Esophagus squamous epithelium (tissue), 5 donors: ENCODE measurements around the gene UPK1B. TPM values are rescaled to one million over a fixed set of nuclear protein-coding genes. Genes with fewer than 3 reads are reported as not detected.
"Not testable (repeated sequence)": the region's sequence is repeated elsewhere in the genome, so short reads cannot be mapped to it uniquely, and the experiment has no call there.

Source experiments
- DNase-seq: peaks from one replicate; lab custom pipeline; 2025; lab: John Stamatoyannopoulos, UW
- H3K27ac ChIP-seq, 4 donors: fragments of 200-600 bp; sonication (generic); one replicate each; pipeline ENCODE4 v1.5.1; 2016 to 2019; ENCODE audit warnings: mild to moderate bottlenecking in 1 of 4
- H3K27me3 ChIP-seq, 4 donors: fragments of 200-600 bp; sonication (generic); 1 replicate in 3 of 4; 2 replicates in 1 of 4; pipeline versions ENCODE4 v1.5.1 to v1.6.0; 2017 to 2021; ENCODE audit warnings: antibody characterized with exemption in 1 of 4
- H3K36me3 ChIP-seq, 3 donors: fragments of 200-600 bp; sonication (generic); one replicate each; pipeline ENCODE4 v1.5.1; 2016 to 2019
- H3K4me1 ChIP-seq, 3 donors: fragments of 200-600 bp; sonication (generic); one replicate each; pipeline ENCODE4 v1.5.1; 2017 to 2019
- H3K4me3 ChIP-seq, 4 donors: fragments of 200-600 bp; sonication (generic); 1 replicate in 3 of 4; 2 replicates in 1 of 4; pipeline ENCODE4 v1.5.1; 2016 to 2019; ENCODE audit warnings: mild to moderate bottlenecking in 2 of 4, moderate library complexity in 1 of 4
- H3K9me3 ChIP-seq, 3 donors: fragments of 200-600 bp; sonication (generic); one replicate each; pipeline ENCODE4 v1.5.1; 2016 to 2019
- CTCF ChIP-seq, 6 experiments: fragments of 450-650 bp in 4 of 6; fragments of 200-600 bp in 2 of 6; sonication (generic) in 2 of 6; IDR thresholded peaks; one replicate each; pipeline ENCODE4 v1.5.1; 2016 to 2019; ENCODE audit warnings: antibody characterized with exemption in 6 of 6, mild to moderate bottlenecking in 4 of 6, moderate library complexity in 4 of 6
- POLR2A ChIP-seq, 4 donors: fragments of 450-650 bp; IDR thresholded peaks; one replicate each; pipeline ENCODE4 v1.6.1; 2017; ENCODE audit warnings: antibody characterized with exemption in 4 of 4, mild to moderate bottlenecking in 4 of 4, moderate library complexity in 3 of 4
- WGBS, 2 donors: methylation state at CpG; one replicate each; pipeline ENCODE4 v1.1.5; 2018; 5-methylcytosine and 5-hydroxymethylcytosine counted together
- intact Hi-C: fragments of 100-400 bp; cut with DNase I; formaldehyde crosslinking; loops from one replicate; pipeline ENCODE4 v1.15.0; 2022
- total RNA-seq, 4 donors: library from RNA; depleted of rRNA; stranded (reverse); fragments of >200 nt; gene quantifications; one replicate each; pipeline ENCODE4 v1.1.0, GENCODE V29; 2016
- donor health status: DM: yes; HTN: yes; CAD: no.

UPK1B gene
- total RNA-seq, 4 donors from 2014 or later, result 0.26 to 5.9 (median 2.6) TPM

GRCh38 chr3:119240101-119240590 lies 66.7 kb downstream of the UPK1B start:
- peak overlapping the region; percentile 66 to 98 (median 84) for H3K4me3 ChIP-seq
- intact Hi-C loops, result no loop called here
- 5 to 11% methylated on average over 4 to 8 of the region's 16 CpGs for WGBS, 2 donors

GRCh38 chr3:119240591-119241434 lies 67.4 kb downstream of the UPK1B start, which contains the start of gene B4GALT4:
Gene B4GALT4, minus strand, starts transcription at chr3:119240878. Its CDS starts 10,779 bp downstream, at chr3:119230099.
- Histone ChIP-seq H3K36me3 (peaks cover 0 to 12% (median 0%) of the 10 kb centered on the region in 3 donors), H3K4me3 (peak within 1 kb of the TSS; percentile 66 to 98 (median 84)), H3K27me3 (no peaks in the 10 kb centered on the region), H3K9me3 (no peaks in the 10 kb centered on the region), H3K27ac (peak within 1 kb of the TSS; percentile 90 to 97 (median 96)), H3K4me1 (peaks cover 4 to 46% (median 21%) of the 10 kb centered on the region in 3 donors)
- WGBS, 2 donors, result 1 to 10% methylated on average over 3 to 23 of the region's 70 CpGs
- intact Hi-C loops, result no loop called here
- peak; percentile 38 for DNase-seq
- TF ChIP-seq CTCF (IDR thresholded peaks at IDR 0.05) (no peak), POLR2A (IDR thresholded peaks at IDR 0.05) (peak in 3 of 4 donors; percentile 17 to 92 (median 89))

More at GRCh38 chr3:119240101-119240590, 66.7 kb downstream of the UPK1B start:
- no peaks in the 10 kb centered on the region for H3K9me3 ChIP-seq
- no peak for DNase-seq
- TF ChIP-seq CTCF (IDR thresholded peaks at IDR 0.05), result no peak
- no peak for TF ChIP-seq POLR2A (IDR thresholded peaks at IDR 0.05)
- H3K27ac ChIP-seq, result peak overlapping the region; percentile 90 to 97 (median 96)
- H3K4me1 ChIP-seq, result peaks cover 4 to 46% (median 21%) of the 10 kb centered on the region in 3 donors
- H3K36me3 ChIP-seq, result peaks cover 0 to 19% (median 0%) of the 10 kb centered on the region in 3 donors
- H3K27me3 ChIP-seq, result no peaks in the 10 kb centered on the region

- peaks cover 4 to 42% (median 21%) of the 10 kb centered on the region in 3 donors for H3K4me1 ChIP-seq
- H3K4me3 ChIP-seq, intact Hi-C loops, DNase-seq, H3K36me3 ChIP-seq, H3K27me3 ChIP-seq, H3K9me3 ChIP-seq, H3K27ac ChIP-seq: not testable (repeated sequence)
- no CpG with 5 or more reads among the region's 49 CpGs for WGBS, 2 donors
These were observed 69.1 kb downstream of the UPK1B start for GRCh38 chr3:119242387-119243057.

- peaks cover 4 to 38% (median 21%) of the 10 kb centered on the region in 3 donors for H3K4me1 ChIP-seq
- H3K27ac ChIP-seq, H3K27me3 ChIP-seq, H3K4me3 ChIP-seq, H3K9me3 ChIP-seq, DNase-seq, intact Hi-C loops, H3K36me3 ChIP-seq: not testable (repeated sequence)
- WGBS, 2 donors, result 70 to 91% methylated on average over 2 to 5 of the region's 7 CpGs
These were observed 69.7 kb downstream of the UPK1B start for GRCh38 chr3:119243058-119243529.

- H3K4me1 ChIP-seq, result peaks cover 4 to 32% (median 19%) of the 10 kb centered on the region in 3 donors
- no peak for TF ChIP-seq CTCF (IDR thresholded peaks at IDR 0.05)
- no peak for TF ChIP-seq POLR2A (IDR thresholded peaks at IDR 0.05)
- H3K27me3 ChIP-seq, result no peaks in the 10 kb centered on the region
- no peak overlapping the region for H3K4me3 ChIP-seq
- no peak for DNase-seq
- H3K36me3 ChIP-seq, result no peaks in the 10 kb centered on the region
- intact Hi-C loops, result no loop called here
- H3K9me3 ChIP-seq, result peaks cover 0 to 5% (median 4%) of the 10 kb centered on the region in 3 donors
- H3K27ac ChIP-seq, result no peak overlapping the region
These were observed 70.3 kb downstream of the UPK1B start for GRCh38 chr3:119243712-119244111.
